Measurements from ENCODE around the gene TSN.

TSN gene

GRCh38 chr2:121791801-121792221, 36.4 kb downstream of the TSN start:
- H3K4me3 ChIP-seq (replicated peaks; ENCODE audit: low read depth, low read length), result no peak overlapping the region
- H3K27me3 ChIP-seq (replicated peaks; ENCODE audit: control insufficient read depth, insufficient read depth, low read length), result peaks cover 1% of the 10 kb centered on the region
- TF ChIP-seq, protein P1, sequence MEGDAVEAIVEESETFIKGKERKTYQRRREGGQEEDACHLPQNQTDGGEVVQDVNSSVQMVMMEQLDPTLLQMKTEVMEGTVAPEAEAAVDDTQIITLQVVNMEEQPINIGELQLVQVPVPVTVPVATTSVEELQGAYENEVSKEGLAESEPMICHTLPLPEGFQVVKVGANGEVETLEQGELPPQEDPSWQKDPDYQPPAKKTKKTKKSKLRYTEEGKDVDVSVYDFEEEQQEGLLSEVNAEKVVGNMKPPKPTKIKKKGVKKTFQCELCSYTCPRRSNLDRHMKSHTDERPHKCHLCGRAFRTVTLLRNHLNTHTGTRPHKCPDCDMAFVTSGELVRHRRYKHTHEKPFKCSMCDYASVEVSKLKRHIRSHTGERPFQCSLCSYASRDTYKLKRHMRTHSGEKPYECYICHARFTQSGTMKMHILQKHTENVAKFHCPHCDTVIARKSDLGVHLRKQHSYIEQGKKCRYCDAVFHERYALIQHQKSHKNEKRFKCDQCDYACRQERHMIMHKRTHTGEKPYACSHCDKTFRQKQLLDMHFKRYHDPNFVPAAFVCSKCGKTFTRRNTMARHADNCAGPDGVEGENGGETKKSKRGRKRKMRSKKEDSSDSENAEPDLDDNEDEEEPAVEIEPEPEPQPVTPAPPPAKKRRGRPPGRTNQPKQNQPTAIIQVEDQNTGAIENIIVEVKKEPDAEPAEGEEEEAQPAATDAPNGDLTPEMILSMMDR (IDR thresholded peaks at IDR 0.05; ENCODE audit: insufficient read depth, low read length, poor library complexity, severe bottlenecking), result no peak
- no peaks in the 10 kb centered on the region for H3K36me3 ChIP-seq (ENCODE audit: control insufficient read depth, insufficient read depth, low read length)
- DNase-seq (ENCODE audit: extremely low read depth, insufficient read length), result no peak

GRCh38 chr2:121793816-121794215, 38.4 kb downstream of the TSN start:
- DNase-seq (ENCODE audit: extremely low read depth, insufficient read length), result no peak
- TF ChIP-seq, protein P1 (IDR thresholded peaks at IDR 0.05; ENCODE audit: insufficient read depth, low read length, poor library complexity, severe bottlenecking), result no peak
- peaks cover 1% of the 10 kb centered on the region; the same call in 1 of the 2 replicates for H3K27me3 ChIP-seq (replicated peaks; ENCODE audit: control insufficient read depth, insufficient read depth, low read length)
- no peak overlapping the region for H3K4me3 ChIP-seq (replicated peaks; ENCODE audit: low read depth, low read length)
- H3K36me3 ChIP-seq (ENCODE audit: control insufficient read depth, insufficient read depth, low read length), result no peaks in the 10 kb centered on the region

DNA sequence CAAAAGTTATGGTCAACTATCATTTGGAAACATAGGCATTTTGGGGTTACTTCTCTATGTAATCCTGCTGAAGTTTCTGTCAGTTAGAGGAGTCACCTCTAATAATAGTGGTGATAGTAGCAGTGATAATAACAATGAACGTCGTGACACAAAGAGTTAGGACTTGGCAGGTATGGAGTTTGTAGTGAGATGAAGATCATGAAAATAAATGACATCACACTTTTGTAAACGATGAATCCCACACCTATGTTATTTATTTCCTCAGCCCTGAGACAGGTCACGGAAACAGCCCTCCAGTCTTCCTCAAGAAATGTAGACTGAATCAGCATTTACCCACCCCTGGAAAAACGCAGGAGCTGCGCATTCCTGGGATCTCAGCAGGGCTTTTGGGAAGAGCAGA, 38.8 kb downstream of the TSN start:
- TF ChIP-seq, protein P1 (IDR thresholded peaks at IDR 0.05; ENCODE audit: insufficient read depth, low read length, poor library complexity, severe bottlenecking), result no peak
- H3K27me3 ChIP-seq (replicated peaks; ENCODE audit: control insufficient read depth, insufficient read depth, low read length), result peaks cover under 1% of the 10 kb centered on the region
- DNase-seq (ENCODE audit: extremely low read depth, insufficient read length), result no peak
- no peak overlapping the region for H3K4me3 ChIP-seq (replicated peaks; ENCODE audit: low read depth, low read length)
- no peaks in the 10 kb centered on the region for H3K36me3 ChIP-seq (ENCODE audit: control insufficient read depth, insufficient read depth, low read length)

DNA sequence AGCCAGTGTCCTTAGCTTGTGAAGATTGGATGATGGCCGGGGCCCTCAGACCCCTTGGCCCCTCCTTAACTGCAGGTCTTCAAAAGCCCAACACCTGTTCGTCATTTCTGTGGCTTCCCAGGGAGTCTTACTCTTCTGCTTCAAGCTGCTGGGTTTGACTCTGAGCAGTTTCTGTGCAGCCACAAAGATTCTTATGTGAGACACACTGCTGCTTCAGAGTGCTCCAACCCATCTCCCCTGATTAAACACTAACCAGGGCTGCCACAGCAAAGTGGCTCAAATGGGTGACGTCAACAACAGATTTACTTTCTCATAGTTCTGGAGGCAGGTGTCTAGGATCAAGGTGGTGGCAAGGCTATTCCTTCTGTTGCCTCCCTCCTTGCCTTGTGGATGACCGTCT, 40.8 kb downstream of the TSN start:
- Histone ChIP-seq H3K4me3 (replicated peaks; ENCODE audit: low read depth, low read length) (no peak overlapping the region), H3K36me3 (ENCODE audit: control insufficient read depth, insufficient read depth, low read length) (no peaks in the 10 kb centered on the region), H3K27me3 (replicated peaks; ENCODE audit: control insufficient read depth, insufficient read depth, low read length) (no peaks in the 10 kb centered on the region; the same call in 1 of the 2 replicates)
- TF ChIP-seq, protein P1 (IDR thresholded peaks at IDR 0.05; ENCODE audit: insufficient read depth, low read length, poor library complexity, severe bottlenecking), result no peak
- DNase-seq (ENCODE audit: extremely low read depth, insufficient read length), result no peak

DNA sequence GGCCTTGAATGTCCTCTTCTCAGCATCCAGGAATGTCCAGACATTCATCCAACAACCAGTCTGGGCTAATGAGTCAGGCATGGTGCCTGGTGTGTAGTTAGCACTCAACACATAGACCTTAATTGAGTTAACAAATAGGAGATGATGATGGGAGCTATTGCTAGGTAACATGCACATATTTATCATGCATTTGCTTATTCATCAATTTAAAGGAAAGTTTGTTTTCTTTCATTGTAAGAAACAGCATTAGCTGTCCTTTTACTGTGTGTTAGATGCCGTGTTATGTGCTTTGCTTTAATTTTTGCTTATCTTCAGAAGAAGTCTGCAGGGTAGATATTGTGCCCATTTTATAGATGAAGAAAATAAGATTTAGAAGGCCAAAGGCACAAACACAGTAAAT, 43.2 kb downstream of the TSN start:
- H3K27me3 ChIP-seq (replicated peaks; ENCODE audit: control insufficient read depth, insufficient read depth, low read length), result no peaks in the 10 kb centered on the region; the same call in 1 of the 2 replicates
- no peak overlapping the region for H3K4me3 ChIP-seq (replicated peaks; ENCODE audit: low read depth, low read length)
- TF ChIP-seq, protein P1 (IDR thresholded peaks at IDR 0.05; ENCODE audit: insufficient read depth, low read length, poor library complexity, severe bottlenecking), result no peak
- no peak for DNase-seq (ENCODE audit: extremely low read depth, insufficient read length)
- no peaks in the 10 kb centered on the region for H3K36me3 ChIP-seq (ENCODE audit: control insufficient read depth, insufficient read depth, low read length)

GRCh38 chr2:121801916-121802315, 46.5 kb downstream of the TSN start:
- H3K4me3 ChIP-seq (replicated peaks; ENCODE audit: low read depth, low read length), result no peak overlapping the region
- no peaks in the 10 kb centered on the region; the same call in 1 of the 2 replicates for H3K27me3 ChIP-seq (replicated peaks; ENCODE audit: control insufficient read depth, insufficient read depth, low read length)
- H3K36me3 ChIP-seq (ENCODE audit: control insufficient read depth, insufficient read depth, low read length), result no peaks in the 10 kb centered on the region
- TF ChIP-seq, protein P1 (IDR thresholded peaks at IDR 0.05; ENCODE audit: insufficient read depth, low read length, poor library complexity, severe bottlenecking), result no peak
- no peak for DNase-seq (ENCODE audit: extremely low read depth, insufficient read length)

Measured in GM06990 (cell line).